Stomach (tissue), 9 donors: Measurements from ENCODE around the gene ASIP. TPM values are rescaled to one million over a fixed set of nuclear protein-coding genes. Genes with fewer than 3 reads are reported as not detected.

Experiments
- DNase-seq, 2 donors: peaks; one replicate each; pipeline versions ENCODE4 v3.0.0 to v3.0.0-alpha.2; 2013 to 2019
- H3K27ac ChIP-seq, 5 donors: fragments of 200-600 bp in 4 of 5; sonication (generic) in 4 of 5; one replicate each; pipeline ENCODE4 v1.5.1; 2013 to 2019; ENCODE audit warnings: mild to moderate bottlenecking in 1 of 5, moderate library complexity in 1 of 5
- H3K27me3 ChIP-seq, 3 donors: fragments of 200-600 bp; sonication (generic); one replicate each; pipeline ENCODE4 v1.5.1; 2017 to 2019; ENCODE audit warnings: mixed run types in 1 of 3
- H3K36me3 ChIP-seq, 4 donors: fragments of 200-600 bp; sonication (generic); 1 replicate in 3 of 4; 2 replicates in 1 of 4; pipeline ENCODE4 v1.5.1; 2016 to 2019
- H3K4me1 ChIP-seq, 4 donors: fragments of 200-600 bp; sonication (generic); one replicate each; pipeline ENCODE4 v1.5.1; 2016 to 2019
- H3K4me3 ChIP-seq, 4 donors: fragments of 200-600 bp; sonication (generic) in 3 of 4; one replicate each; pipeline ENCODE4 v1.5.1; 2016 to 2019; ENCODE audit warnings: mild to moderate bottlenecking in 1 of 4
- H3K9me3 ChIP-seq, 4 donors: fragments of 200-600 bp; sonication (generic); one replicate each; pipeline ENCODE4 v1.5.1; 2016 to 2019
- EP300 ChIP-seq: sonication (generic); formaldehyde crosslinking; IDR thresholded peaks from one replicate; pipeline ENCODE4 v1.6.1; 2017; ENCODE audit warnings: antibody characterized with exemption
- POLR2A ChIP-seq, 4 donors: fragments of 450-650 bp; IDR thresholded peaks; one replicate each; pipeline ENCODE4 v1.6.1; 2016; ENCODE audit warnings: antibody characterized with exemption in 4 of 4, control low read depth in 2 of 4, mild to moderate bottlenecking in 1 of 4, moderate library complexity in 1 of 4
- POLR2AphosphoS5 ChIP-seq, 3 donors: sonication (generic); formaldehyde crosslinking; IDR thresholded peaks; one replicate each; pipeline ENCODE4 v1.6.1; 2016; ENCODE audit warnings: antibody characterized with exemption in 3 of 3
- WGBS, 5 donors: extraction: QIAGEN DNeasy Blood & Tissue Kit in 3 of 5; methylation state at CpG; one replicate each; pipeline versions ENCODE4 v1.1.5 to v1.1.7; 2013 to 2018; 5-methylcytosine and 5-hydroxymethylcytosine counted together
- intact Hi-C: fragments of 100-400 bp; cut with DNase I; formaldehyde crosslinking; loops from one replicate; pipeline ENCODE4 v1.15.1; 2023; ENCODE audit warnings: low total_unique reads
- polyA plus RNA-seq, 3 donors: library from polyadenylated mRNA; stranded (reverse); fragments of 200-250 nt; gene quantifications; one replicate each; pipeline ENCODE4 v1.2.3, GENCODE V29; 2013
- total RNA-seq, 5 donors: library from RNA; depleted of rRNA; stranded (reverse); fragments of >200 nt; gene quantifications; one replicate each; pipeline versions ENCODE4 v1.1.0 to v1.2.3, GENCODE V29; 2014 to 2016
- TF ChIP-seq, protein P1 (sequence below), 7 experiments: fragments of 450-650 bp in 4 of 7; fragments of 200-600 bp in 3 of 7; sonication (generic) in 3 of 7; IDR thresholded peaks; one replicate each; pipeline ENCODE4 v1.5.1; 2016 to 2019; ENCODE audit warnings: antibody characterized with exemption in 7 of 7, control low read depth in 2 of 7, mild to moderate bottlenecking in 1 of 7
- donor health status: healthy with polysubstance abuse.
- donor health status: Bipolar disorder and iron deficiency.
- donor health status: healthy.

ASIP gene
- total and polyA plus RNA-seq, 8 donors = 0.35 to 1.1 TPM; not detected in 6

DNA sequence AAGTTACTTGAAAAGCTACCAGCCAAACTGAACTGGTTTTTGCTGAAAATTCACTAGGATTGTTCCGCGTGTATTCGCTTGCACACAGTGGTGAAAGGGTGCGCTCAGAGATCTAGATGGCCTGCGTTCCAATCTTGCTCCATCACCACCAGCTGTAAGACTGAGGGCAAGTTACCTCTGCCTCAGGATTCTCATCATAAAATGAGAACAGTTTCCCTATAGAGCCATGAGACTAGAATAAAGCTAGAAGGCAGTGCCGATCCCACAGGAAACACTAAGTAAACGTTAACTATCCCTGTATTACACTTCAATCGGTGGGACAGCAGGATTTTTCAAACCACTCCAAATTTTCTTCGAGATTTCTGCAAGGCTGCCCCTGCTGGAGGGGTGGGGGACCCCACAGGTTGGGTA is 61.1 kb downstream of the ASIP start:
- Histone ChIP-seq H3K4me1 (peaks cover 19 to 39% (median 28%) of the 10 kb centered on the region in 4 donors), H3K9me3 (no peaks in the 10 kb centered on the region), H3K27ac (peak overlapping the region; percentile 90 to 96 (median 95)), H3K27me3 (no peaks in the 10 kb centered on the region), H3K4me3 (peak overlapping the region; percentile 78 to 83 (median 83)), H3K36me3 (no peaks in the 10 kb centered on the region)
- peak in 1 of 2 donors; percentile 38 for DNase-seq
- 15 to 22% (median 17%) methylated on average over 9 of the region's 9 CpGs for WGBS, 5 donors
- intact Hi-C loops = no loop called here
- no peak for TF ChIP-seq POLR2A (IDR thresholded peaks at IDR 0.05)
- TF ChIP-seq EP300 = no peak
- no peak for TF ChIP-seq POLR2AphosphoS5 (IDR thresholded peaks at IDR 0.05)
- TF ChIP-seq, protein P1, sequence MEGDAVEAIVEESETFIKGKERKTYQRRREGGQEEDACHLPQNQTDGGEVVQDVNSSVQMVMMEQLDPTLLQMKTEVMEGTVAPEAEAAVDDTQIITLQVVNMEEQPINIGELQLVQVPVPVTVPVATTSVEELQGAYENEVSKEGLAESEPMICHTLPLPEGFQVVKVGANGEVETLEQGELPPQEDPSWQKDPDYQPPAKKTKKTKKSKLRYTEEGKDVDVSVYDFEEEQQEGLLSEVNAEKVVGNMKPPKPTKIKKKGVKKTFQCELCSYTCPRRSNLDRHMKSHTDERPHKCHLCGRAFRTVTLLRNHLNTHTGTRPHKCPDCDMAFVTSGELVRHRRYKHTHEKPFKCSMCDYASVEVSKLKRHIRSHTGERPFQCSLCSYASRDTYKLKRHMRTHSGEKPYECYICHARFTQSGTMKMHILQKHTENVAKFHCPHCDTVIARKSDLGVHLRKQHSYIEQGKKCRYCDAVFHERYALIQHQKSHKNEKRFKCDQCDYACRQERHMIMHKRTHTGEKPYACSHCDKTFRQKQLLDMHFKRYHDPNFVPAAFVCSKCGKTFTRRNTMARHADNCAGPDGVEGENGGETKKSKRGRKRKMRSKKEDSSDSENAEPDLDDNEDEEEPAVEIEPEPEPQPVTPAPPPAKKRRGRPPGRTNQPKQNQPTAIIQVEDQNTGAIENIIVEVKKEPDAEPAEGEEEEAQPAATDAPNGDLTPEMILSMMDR (IDR thresholded peaks at IDR 0.05) = no peak

- TF ChIP-seq EP300 (no peak), POLR2A (IDR thresholded peaks at IDR 0.05) (peak in 1 of 4 donors; percentile 27), POLR2AphosphoS5 (IDR thresholded peaks at IDR 0.05) (peak; percentile 62 to 74 (median 66))
- TF ChIP-seq, protein P1 (IDR thresholded peaks at IDR 0.05) = no peak
- no peaks in the 10 kb centered on the region for H3K9me3 ChIP-seq
- peak; percentile 98 for DNase-seq
- peak within 1 kb of the TSS; percentile 90 to 96 (median 95) for H3K27ac ChIP-seq
- intact Hi-C loops = no loop called here
- 0 to 1% (median 0%) methylated on average over 37 to 79 of the region's 79 CpGs for WGBS, 5 donors
- H3K27me3 ChIP-seq = no peaks in the 10 kb centered on the region
- no peaks in the 10 kb centered on the region for H3K36me3 ChIP-seq
- H3K4me1 ChIP-seq = peaks cover 19 to 39% (median 28%) of the 10 kb centered on the region in 4 donors
- H3K4me3 ChIP-seq = peak within 1 kb of the TSS; percentile 78 to 83 (median 83)
Observed at GRCh38 chr20:34302723-34303533, 61.7 kb downstream of the ASIP start, which contains the start of gene AHCY. AHCY (minus strand) TSS chr20:34303355; CDS start chr20:34303270, 85 bp downstream.

DNA sequence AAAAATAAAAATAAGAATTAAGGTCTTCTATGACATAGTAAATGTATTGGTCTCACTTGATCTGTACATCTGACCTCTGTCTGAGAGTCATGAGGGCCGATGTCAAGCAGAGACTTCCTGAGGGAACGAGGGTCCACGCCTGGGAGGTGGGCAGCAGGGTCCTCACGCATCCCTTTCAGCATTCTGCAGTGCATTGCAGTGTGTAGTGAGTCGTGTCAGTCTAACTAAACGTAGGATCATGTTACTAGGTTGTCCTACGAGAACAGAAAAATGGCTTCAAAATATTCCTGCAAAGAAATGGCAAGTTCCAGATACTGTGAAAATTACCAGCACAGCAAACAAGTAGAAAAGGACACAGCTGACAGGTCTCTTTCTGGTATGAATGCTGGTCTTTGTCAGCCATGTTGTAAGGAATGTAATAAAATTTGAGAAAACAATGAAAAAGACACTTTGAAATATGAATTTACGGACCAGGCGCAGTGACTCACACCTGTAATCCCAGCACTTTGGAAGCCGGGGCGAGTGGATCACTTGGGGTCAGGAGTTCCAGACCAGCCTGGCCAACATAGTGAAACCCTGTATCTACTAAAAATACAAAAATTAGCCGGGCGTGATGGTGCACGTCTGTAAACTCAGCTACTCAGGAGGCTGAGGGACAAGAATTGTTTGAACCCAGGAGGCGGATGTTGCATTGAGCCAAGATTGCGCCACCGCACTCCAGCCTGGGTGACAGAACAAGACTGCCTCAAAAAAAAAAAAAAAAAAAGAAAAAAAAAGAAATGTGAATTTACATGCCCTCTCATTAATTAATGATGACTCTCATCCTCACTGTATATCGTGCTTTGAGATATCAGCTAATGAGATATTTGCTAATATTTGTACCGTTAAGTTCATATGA is 64.4 kb downstream of the ASIP start:
- no peak for TF ChIP-seq POLR2AphosphoS5 (IDR thresholded peaks at IDR 0.05)
- no peak for TF ChIP-seq POLR2A (IDR thresholded peaks at IDR 0.05)
- TF ChIP-seq, protein P1 (IDR thresholded peaks at IDR 0.05) = no peak
- TF ChIP-seq EP300 = no peak
- H3K27me3 ChIP-seq = no peaks in the 10 kb centered on the region
- H3K36me3 ChIP-seq = no peaks in the 10 kb centered on the region
- peaks cover 22 to 33% (median 27%) of the 10 kb centered on the region in 4 donors for H3K4me1 ChIP-seq
- H3K4me3 ChIP-seq = no peak overlapping the region
- DNase-seq = no peak
- no peaks in the 10 kb centered on the region for H3K9me3 ChIP-seq
- 75 to 83% (median 80%) methylated on average over 19 of the region's 19 CpGs for WGBS, 5 donors
- intact Hi-C loops = no loop called here
- H3K27ac ChIP-seq = no peak overlapping the region

DNA sequence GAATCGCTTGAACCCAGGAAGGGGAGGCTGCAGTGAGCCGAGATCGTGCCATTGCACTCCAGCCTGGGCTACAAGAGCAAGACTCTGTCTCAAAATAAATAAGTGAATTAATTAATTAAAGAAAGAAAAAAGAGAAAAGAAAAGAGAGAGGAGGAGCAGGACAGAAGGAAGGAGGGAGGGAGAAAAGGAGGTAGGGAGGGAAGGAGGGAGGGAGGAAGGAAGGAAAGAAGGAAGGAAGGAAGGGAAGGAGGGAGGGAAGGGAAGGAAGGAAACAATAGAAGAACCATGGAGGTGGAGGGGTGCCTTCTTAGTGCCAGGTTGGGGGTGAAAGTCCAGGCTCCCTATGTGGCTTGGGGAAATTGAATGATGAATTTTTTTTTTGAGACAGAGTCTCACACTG is 68.5 kb downstream of the ASIP start:
- DNase-seq = no peak
- Histone ChIP-seq H3K4me1 (peaks cover 27 to 30% (median 28%) of the 10 kb centered on the region in 4 donors), H3K27me3 (peaks cover 0 to 14% (median 0%) of the 10 kb centered on the region in 3 donors), H3K9me3 (no peaks in the 10 kb centered on the region), H3K27ac (no peak overlapping the region), H3K36me3 (no peaks in the 10 kb centered on the region), H3K4me3 (no peak overlapping the region)
- WGBS, 5 donors = 90 to 98% (median 95%) methylated on average over 3 of the region's 3 CpGs
- intact Hi-C loops = no loop called here
- TF ChIP-seq POLR2A (IDR thresholded peaks at IDR 0.05) = no peak
- TF ChIP-seq, protein P1 (IDR thresholded peaks at IDR 0.05) = no peak
- TF ChIP-seq POLR2AphosphoS5 (IDR thresholded peaks at IDR 0.05) = no peak
- no peak for TF ChIP-seq EP300
